SK-N-SH treated with all-trans-retinoic acid at 6 μM for 48 hours (cell line): ENCODE results near the gene SHE.

Source experiments
- ATAC-seq: fragments of 200-7000 bp; cut with Tn5 transposase; 3 replicates; pipeline ENCODE4 v1.9.1; 2020; ENCODE audit warnings: mild to moderate bottlenecking, moderate library complexity
- ARNTL ChIP-seq: fragments of 450-650 bp; formaldehyde crosslinking; IDR thresholded peaks from 2 replicates; pipeline ENCODE4 v1.5.0; 2020; ENCODE audit warnings: low read depth, mild to moderate bottlenecking, moderate library complexity, borderline replicate concordance
- BACH2 ChIP-seq: fragments of 250-450 bp; sonication (Bioruptor Pico); IDR thresholded peaks from 2 replicates; pipeline ENCODE4 v1.9.0; 2021; ENCODE audit warnings: mild to moderate bottlenecking, borderline replicate concordance
- CREB5 ChIP-seq: fragments of 250-450 bp; sonication (Bioruptor Pico); IDR thresholded peaks from 2 replicates; pipeline ENCODE4 v1.5.1; 2020; ENCODE audit warnings: low read depth, mild to moderate bottlenecking, moderate library complexity
- CSDC2 ChIP-seq: fragments of 250-450 bp; sonication (Bioruptor Pico); IDR thresholded peaks from 2 replicates; pipeline ENCODE4 v1.5.0; 2020; ENCODE audit warnings: mild to moderate bottlenecking, moderate library complexity
- CSRNP3 ChIP-seq: fragments of 250-450 bp; sonication (Bioruptor Pico); IDR thresholded peaks from 2 replicates; pipeline ENCODE4 v1.5.1; 2021; ENCODE audit warnings: mild to moderate bottlenecking, moderate library complexity
- ESRRG ChIP-seq: fragments of 250-450 bp; sonication (Bioruptor Pico); IDR thresholded peaks from 2 replicates; pipeline ENCODE4 v1.6.1; 2021; ENCODE audit warnings: mild to moderate bottlenecking
- GLIS3 ChIP-seq: fragments of 250-450 bp; sonication (Bioruptor Pico); IDR thresholded peaks from 2 replicates; pipeline ENCODE4 v1.5.0; 2020; ENCODE audit warnings: mild to moderate bottlenecking, moderate library complexity
- ISL1 ChIP-seq: fragments of 250-450 bp; sonication (Bioruptor Pico); IDR thresholded peaks from 2 replicates; pipeline ENCODE4 v2.1.2; 2022; ENCODE audit warnings: mild to moderate bottlenecking, moderate library complexity
- OSR1 ChIP-seq: fragments of 250-450 bp; sonication (Bioruptor Pico); IDR thresholded peaks from 2 replicates; pipeline ENCODE4 v1.8.0; 2022; ENCODE audit warnings: moderate library complexity, mild to moderate bottlenecking, inconsistent platforms
- PPARA ChIP-seq: fragments of 250-450 bp; sonication (Bioruptor Pico); IDR thresholded peaks from 2 replicates; pipeline ENCODE4 v1.5.0; 2020; ENCODE audit warnings: mild to moderate bottlenecking, borderline replicate concordance
- RARB ChIP-seq: fragments of 250-450 bp; sonication (Bioruptor Pico); IDR thresholded peaks from 2 replicates; pipeline ENCODE4 v1.8.0; 2021; ENCODE audit warnings: mild to moderate bottlenecking, moderate library complexity
- SNAI2 ChIP-seq: fragments of 250-450 bp; sonication (Bioruptor Pico); IDR thresholded peaks from 2 replicates; pipeline ENCODE4 v1.5.0; 2020; ENCODE audit warnings: mild to moderate bottlenecking, moderate library complexity
- TCF4 ChIP-seq: fragments of 250-450 bp; sonication (Bioruptor Pico); IDR thresholded peaks from 2 replicates; pipeline ENCODE4 v1.8.0; 2021; ENCODE audit warnings: mild to moderate bottlenecking, moderate library complexity, borderline replicate concordance
- TOX ChIP-seq: fragments of 250-450 bp; sonication (Bioruptor Pico); IDR thresholded peaks from 2 replicates; pipeline ENCODE4 v1.8.0; 2021; ENCODE audit warnings: mild to moderate bottlenecking, moderate library complexity, borderline replicate concordance
- ZC3H10 ChIP-seq: fragments of 250-450 bp; sonication (Bioruptor Pico); IDR thresholded peaks from 2 replicates; pipeline ENCODE4 v1.5.1; 2021; ENCODE audit warnings: mild to moderate bottlenecking, moderate library complexity
- ZFP3 ChIP-seq: fragments of 250-450 bp; sonication (Bioruptor Pico); IDR thresholded peaks from 2 replicates; pipeline ENCODE4 v1.5.0; 2020; ENCODE audit warnings: mild to moderate bottlenecking, moderate library complexity
- ZFP30 ChIP-seq: fragments of 450-650 bp; formaldehyde crosslinking; IDR thresholded peaks from 2 replicates; pipeline ENCODE4 v1.5.0; 2022; ENCODE audit warnings: mild to moderate bottlenecking, moderate library complexity
- ZNF70 ChIP-seq: fragments of 450-650 bp; formaldehyde crosslinking; IDR thresholded peaks from 2 replicates; pipeline ENCODE4 v1.5.0; 2020; ENCODE audit warnings: mild to moderate bottlenecking, moderate library complexity
- ZNF8 ChIP-seq: fragments of 450-650 bp; formaldehyde crosslinking; IDR thresholded peaks from 2 replicates; pipeline ENCODE4 v1.5.0; 2020; ENCODE audit warnings: mild to moderate bottlenecking, moderate library complexity
- TF ChIP-seq, protein P1 (sequence below): fragments of 250-450 bp; sonication (Bioruptor Pico); IDR thresholded peaks from 2 replicates; pipeline ENCODE4 v1.5.0; 2020; ENCODE audit warnings: mild to moderate bottlenecking, moderate library complexity
- TF ChIP-seq, protein P2 (sequence below): fragments of 250-450 bp; sonication (Bioruptor Pico); IDR thresholded peaks from 2 replicates; pipeline ENCODE4 v1.8.0; 2020; ENCODE audit warnings: mild to moderate bottlenecking, moderate library complexity, borderline replicate concordance

The SHE gene

GRCh38 chr1:154459080-154459479 lies 43.1 kb downstream of the SHE start (continued):
- TF ChIP-seq ZFP3 (CRISPR knock-in tag): no peak
- no peak for TF ChIP-seq PPARA (CRISPR knock-in tag)
- no peak for TF ChIP-seq OSR1 (CRISPR knock-in tag)
- no peak for TF ChIP-seq ARNTL

DNA sequence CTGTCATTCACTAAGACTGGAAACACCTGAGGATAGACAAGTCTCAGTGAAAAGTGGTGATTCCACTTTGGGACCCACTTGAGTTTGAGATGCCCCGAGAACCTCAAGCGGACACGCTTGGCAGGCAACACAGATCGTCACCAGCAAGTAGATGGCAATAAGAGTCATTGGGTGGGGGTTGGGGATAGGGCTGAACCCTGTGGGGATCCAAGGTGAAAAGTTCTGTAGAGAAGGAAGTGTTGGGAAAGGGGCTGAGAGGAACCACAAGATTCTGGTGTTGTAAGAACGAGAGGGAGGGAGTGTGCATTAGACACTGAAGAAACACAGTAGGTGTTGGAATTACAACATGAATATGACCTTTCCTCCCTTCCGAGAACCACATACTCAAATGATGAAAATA lies 45.6 kb downstream of the SHE start:
- no peak for TF ChIP-seq BACH2 (CRISPR knock-in tag)
- TF ChIP-seq, protein P1, sequence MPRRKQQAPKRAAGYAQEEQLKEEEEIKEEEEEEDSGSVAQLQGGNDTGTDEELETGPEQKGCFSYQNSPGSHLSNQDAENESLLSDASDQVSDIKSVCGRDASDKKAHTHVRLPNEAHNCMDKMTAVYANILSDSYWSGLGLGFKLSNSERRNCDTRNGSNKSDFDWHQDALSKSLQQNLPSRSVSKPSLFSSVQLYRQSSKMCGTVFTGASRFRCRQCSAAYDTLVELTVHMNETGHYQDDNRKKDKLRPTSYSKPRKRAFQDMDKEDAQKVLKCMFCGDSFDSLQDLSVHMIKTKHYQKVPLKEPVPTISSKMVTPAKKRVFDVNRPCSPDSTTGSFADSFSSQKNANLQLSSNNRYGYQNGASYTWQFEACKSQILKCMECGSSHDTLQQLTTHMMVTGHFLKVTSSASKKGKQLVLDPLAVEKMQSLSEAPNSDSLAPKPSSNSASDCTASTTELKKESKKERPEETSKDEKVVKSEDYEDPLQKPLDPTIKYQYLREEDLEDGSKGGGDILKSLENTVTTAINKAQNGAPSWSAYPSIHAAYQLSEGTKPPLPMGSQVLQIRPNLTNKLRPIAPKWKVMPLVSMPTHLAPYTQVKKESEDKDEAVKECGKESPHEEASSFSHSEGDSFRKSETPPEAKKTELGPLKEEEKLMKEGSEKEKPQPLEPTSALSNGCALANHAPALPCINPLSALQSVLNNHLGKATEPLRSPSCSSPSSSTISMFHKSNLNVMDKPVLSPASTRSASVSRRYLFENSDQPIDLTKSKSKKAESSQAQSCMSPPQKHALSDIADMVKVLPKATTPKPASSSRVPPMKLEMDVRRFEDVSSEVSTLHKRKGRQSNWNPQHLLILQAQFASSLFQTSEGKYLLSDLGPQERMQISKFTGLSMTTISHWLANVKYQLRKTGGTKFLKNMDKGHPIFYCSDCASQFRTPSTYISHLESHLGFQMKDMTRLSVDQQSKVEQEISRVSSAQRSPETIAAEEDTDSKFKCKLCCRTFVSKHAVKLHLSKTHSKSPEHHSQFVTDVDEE (CRISPR knock-in tag): no peak
- TF ChIP-seq ZFP30: no peak
- TF ChIP-seq CSRNP3 (CRISPR knock-in tag): no peak
- TF ChIP-seq CREB5: no peak
- TF ChIP-seq ESRRG: no peak
- TF ChIP-seq TOX (CRISPR knock-in tag): no peak
- TF ChIP-seq ISL1: no peak
- TF ChIP-seq GLIS3: no peak
- no peak for TF ChIP-seq RARB
- TF ChIP-seq ZFP3 (CRISPR knock-in tag): no peak
- ATAC-seq: no peak

DNA sequence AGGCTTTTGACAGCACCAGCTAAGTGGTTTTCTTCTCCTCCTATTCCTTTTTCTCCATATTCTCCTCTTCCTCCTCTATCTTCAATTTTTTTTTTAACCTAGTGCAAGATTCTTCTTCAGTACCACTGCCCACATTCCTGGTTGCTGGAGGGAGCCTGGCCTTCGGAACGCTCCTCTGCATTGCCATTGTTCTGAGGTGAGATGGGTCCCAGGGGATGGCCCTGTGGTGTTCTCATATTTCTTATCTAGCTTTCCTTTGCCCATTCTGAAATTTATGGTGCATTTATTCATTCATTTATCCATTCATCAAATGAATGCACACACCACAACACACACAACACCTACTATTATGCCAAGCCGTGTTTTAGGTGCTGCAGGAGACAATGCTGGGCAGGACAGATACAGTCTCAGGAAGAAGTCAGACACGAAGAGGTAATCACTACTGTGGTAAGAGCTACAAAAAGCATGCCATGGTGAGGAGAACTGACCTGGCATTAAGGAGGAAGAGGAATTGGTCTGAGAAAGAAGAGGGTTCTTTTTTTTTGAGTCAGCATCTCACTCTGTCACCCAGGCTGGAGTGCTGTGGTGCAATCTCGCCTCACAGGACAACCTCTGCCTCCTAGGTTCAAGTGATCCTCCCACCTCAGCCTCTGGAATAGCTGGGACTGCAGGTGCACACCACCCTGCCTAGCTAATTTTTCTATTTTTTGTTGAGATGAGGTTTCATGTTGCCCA lies 47.7 kb downstream of the SHE start:
- ATAC-seq: no peak
- TF ChIP-seq BACH2 (CRISPR knock-in tag) (no peak), ISL1 (no peak), OSR1 (CRISPR knock-in tag) (no peak), ZNF8 (no peak), TCF4 (no peak), ZFP3 (CRISPR knock-in tag) (no peak), ZC3H10 (CRISPR knock-in tag) (no peak), SNAI2 (CRISPR knock-in tag) (no peak), ZNF70 (CRISPR knock-in tag) (no peak), CSDC2 (CRISPR knock-in tag) (no peak), RARB (no peak), ESRRG (no peak)
- TF ChIP-seq, protein P2, sequence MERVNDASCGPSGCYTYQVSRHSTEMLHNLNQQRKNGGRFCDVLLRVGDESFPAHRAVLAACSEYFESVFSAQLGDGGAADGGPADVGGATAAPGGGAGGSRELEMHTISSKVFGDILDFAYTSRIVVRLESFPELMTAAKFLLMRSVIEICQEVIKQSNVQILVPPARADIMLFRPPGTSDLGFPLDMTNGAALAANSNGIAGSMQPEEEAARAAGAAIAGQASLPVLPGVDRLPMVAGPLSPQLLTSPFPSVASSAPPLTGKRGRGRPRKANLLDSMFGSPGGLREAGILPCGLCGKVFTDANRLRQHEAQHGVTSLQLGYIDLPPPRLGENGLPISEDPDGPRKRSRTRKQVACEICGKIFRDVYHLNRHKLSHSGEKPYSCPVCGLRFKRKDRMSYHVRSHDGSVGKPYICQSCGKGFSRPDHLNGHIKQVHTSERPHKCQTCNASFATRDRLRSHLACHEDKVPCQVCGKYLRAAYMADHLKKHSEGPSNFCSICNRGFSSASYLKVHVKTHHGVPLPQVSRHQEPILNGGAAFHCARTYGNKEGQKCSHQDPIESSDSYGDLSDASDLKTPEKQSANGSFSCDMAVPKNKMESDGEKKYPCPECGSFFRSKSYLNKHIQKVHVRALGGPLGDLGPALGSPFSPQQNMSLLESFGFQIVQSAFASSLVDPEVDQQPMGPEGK (CRISPR knock-in tag): no peak
- TF ChIP-seq, protein P1 (CRISPR knock-in tag): no peak
